Hepatocyte (in vitro differentiated cells): ENCODE data around the gene ARHGEF10L. TPM values are rescaled to one million over a fixed set of nuclear protein-coding genes. Genes with fewer than 3 reads are reported as not detected.
A peak's percentile ranks its signal among the peaks of the same experiment; 100 is the strongest.

Experiments
- DNase-seq: peaks from one replicate; pipeline ENCODE4 v3.0.0-alpha.2; 2016; ENCODE audit warnings: low spot score
- H2AFZ ChIP-seq: fragments of 200-600 bp; sonication (generic); 2 replicates; pipeline ENCODE4 v1.6.0; 2016; ENCODE audit warnings: antibody characterized with exemption, mild to moderate bottlenecking
- H3K27ac ChIP-seq: fragments of 200-600 bp; sonication (generic); 2 replicates; pipeline ENCODE4 v1.5.1; 2016; ENCODE audit warnings: mild to moderate bottlenecking
- H3K27me3 ChIP-seq: fragments of 200-600 bp; sonication (generic); 2 replicates; pipeline ENCODE4 v1.6.1; 2016
- H3K36me3 ChIP-seq: fragments of 200-600 bp; sonication (generic); replicated peaks from 2 replicates; pipeline ENCODE4 v1.5.1; 2016; ENCODE audit warnings: low read depth; ENCODE audit not compliant: insufficient read depth
- H3K4me1 ChIP-seq: fragments of 200-600 bp; sonication (generic); 2 replicates; pipeline ENCODE4 v1.5.1; 2016; ENCODE audit warnings: mild to moderate bottlenecking, moderate library complexity; ENCODE audit not compliant: insufficient read depth
- H3K4me2 ChIP-seq: fragments of 200-600 bp; sonication (generic); 2 replicates; pipeline ENCODE4 v1.6.0; 2016
- H3K4me3 ChIP-seq: fragments of 200-600 bp; sonication (generic); 2 replicates; pipeline ENCODE4 v1.5.1; 2016; ENCODE audit warnings: mild to moderate bottlenecking
- H3K79me2 ChIP-seq: fragments of 200-600 bp; sonication (generic); 2 replicates; pipeline ENCODE4 v1.6.0; 2017; ENCODE audit warnings: mild to moderate bottlenecking
- H3K9me2 ChIP-seq: fragments of 200-600 bp; sonication (generic); replicated peaks from 2 replicates; pipeline ENCODE4 v1.6.0; 2017; ENCODE audit warnings: mild to moderate bottlenecking; ENCODE audit not compliant: insufficient read depth
- H3K9me3 ChIP-seq: fragments of 200-600 bp; sonication (generic); 2 replicates; pipeline ENCODE4 v1.5.1; 2016; ENCODE audit warnings: low read depth, mild to moderate bottlenecking
- H4K20me1 ChIP-seq: fragments of 200-600 bp; sonication (generic); 2 replicates; pipeline ENCODE4 v1.6.0; 2016; ENCODE audit warnings: mild to moderate bottlenecking; ENCODE audit not compliant: insufficient read depth, poor library complexity, severe bottlenecking
- CTCF ChIP-seq: fragments of 200-600 bp; sonication (generic); IDR thresholded peaks from 2 replicates; pipeline ENCODE4 v1.5.1; 2016; ENCODE audit warnings: antibody characterized with exemption, mild to moderate bottlenecking; ENCODE audit not compliant: poor library complexity
- EZH2 ChIP-seq: fragments of 200-600 bp; sonication (generic); IDR thresholded peaks from 2 replicates; pipeline ENCODE4 v1.6.1; 2016; ENCODE audit warnings: antibody characterized with exemption, mild to moderate bottlenecking, borderline replicate concordance
- EZH2phosphoT487 ChIP-seq: fragments of 200-600 bp; sonication (generic); IDR thresholded peaks from one replicate; pipeline ENCODE4 v1.6.1; 2018; ENCODE audit warnings: antibody characterized with exemption, mild to moderate bottlenecking, low read depth, moderate library complexity; ENCODE audit not compliant: unreplicated experiment, severe bottlenecking
- WGBS: methylation state at CpG from one replicate; pipeline ENCODE4 v1.1.6; 2016; ENCODE audit warnings: low lambda C conversion rate; ENCODE audit errors: missing lambda C conversion rate; 5-methylcytosine and 5-hydroxymethylcytosine counted together
- polyA plus RNA-seq: library from polyadenylated mRNA; unstranded; fragments of >200 nt; fragmentation: Nextera tagmentation; extraction: Ambion mirVana; gene quantifications from 2 replicates; pipeline ENCODE4 v1.2.1, GENCODE V29; 2016
- total RNA-seq: library from RNA; depleted of rRNA; stranded (reverse); fragments of >200 nt; gene quantifications from 2 replicates; pipeline ENCODE4 v1.2.3, GENCODE V29; 2014

Gene ARHGEF10L
- total and polyA plus RNA-seq, 2 experiments from 2014 or later: 40.4 to 48.3 TPM

- no peak overlapping the region for H2AFZ ChIP-seq
- no peaks in the 10 kb centered on the region for H3K9me3 ChIP-seq
- H3K4me1 ChIP-seq: peaks cover 3% of the 10 kb centered on the region
- TF ChIP-seq CTCF (no peak), EZH2 (no peak), EZH2phosphoT487 (no peak)
- H3K36me3 ChIP-seq: no peaks in the 10 kb centered on the region
- H3K27me3 ChIP-seq: no peaks in the 10 kb centered on the region
- peak overlapping the region; percentile 67 for H3K27ac ChIP-seq
- DNase-seq: peak; percentile 74
- H4K20me1 ChIP-seq: no peaks in the 10 kb centered on the region
- H3K79me2 ChIP-seq: no peaks in the 10 kb centered on the region
- H3K9me2 ChIP-seq: no peaks in the 10 kb centered on the region
- WGBS: 39% methylated on average over 12 of the region's 13 CpGs
- H3K4me2 ChIP-seq: no peak overlapping the region
- no peak overlapping the region for H3K4me3 ChIP-seq
Observed at GRCh38 chr1:17516303-17517214, 22.9 kb upstream of the ARHGEF10L start.

GRCh38 chr1:17520041-17520440 is 19.5 kb upstream of the ARHGEF10L start:
- H3K27me3 ChIP-seq: no peaks in the 10 kb centered on the region
- no peak overlapping the region for H3K27ac ChIP-seq
- no peaks in the 10 kb centered on the region for H3K36me3 ChIP-seq
- no peak overlapping the region for H2AFZ ChIP-seq
- peaks cover 3% of the 10 kb centered on the region for H3K4me1 ChIP-seq
- no peaks in the 10 kb centered on the region for H4K20me1 ChIP-seq
- no peaks in the 10 kb centered on the region for H3K9me2 ChIP-seq
- peak; percentile 44 for DNase-seq
- no peak overlapping the region for H3K4me2 ChIP-seq
- H3K4me3 ChIP-seq: no peak overlapping the region
- WGBS: 61% methylated on average over 12 of the region's 12 CpGs
- no peaks in the 10 kb centered on the region for H3K79me2 ChIP-seq
- no peak for TF ChIP-seq CTCF
- TF ChIP-seq EZH2phosphoT487: no peak
- no peak for TF ChIP-seq EZH2
- H3K9me3 ChIP-seq: no peaks in the 10 kb centered on the region

GRCh38 chr1:17520473-17521319 is 18.8 kb upstream of the ARHGEF10L start:
- H2AFZ ChIP-seq: no peak overlapping the region

More at GRCh38 chr1:17520473-17521319, 18.8 kb upstream of the ARHGEF10L start:
- Histone ChIP-seq H3K9me3 (no peaks in the 10 kb centered on the region), H3K4me2 (no peak overlapping the region), H4K20me1 (no peaks in the 10 kb centered on the region), H3K4me3 (no peak overlapping the region), H3K79me2 (no peaks in the 10 kb centered on the region), H3K27me3 (no peaks in the 10 kb centered on the region), H3K27ac (no peak overlapping the region), H3K4me1 (peaks cover 3% of the 10 kb centered on the region), H3K9me2 (no peaks in the 10 kb centered on the region), H3K36me3 (no peaks in the 10 kb centered on the region)
- DNase-seq: no peak
- 78% methylated on average over 13 of the region's 13 CpGs for WGBS
- no peak for TF ChIP-seq EZH2phosphoT487
- TF ChIP-seq CTCF: no peak
- no peak for TF ChIP-seq EZH2
